Measurements from ENCODE around the gene LYL1.

LYL1 gene

DNA sequence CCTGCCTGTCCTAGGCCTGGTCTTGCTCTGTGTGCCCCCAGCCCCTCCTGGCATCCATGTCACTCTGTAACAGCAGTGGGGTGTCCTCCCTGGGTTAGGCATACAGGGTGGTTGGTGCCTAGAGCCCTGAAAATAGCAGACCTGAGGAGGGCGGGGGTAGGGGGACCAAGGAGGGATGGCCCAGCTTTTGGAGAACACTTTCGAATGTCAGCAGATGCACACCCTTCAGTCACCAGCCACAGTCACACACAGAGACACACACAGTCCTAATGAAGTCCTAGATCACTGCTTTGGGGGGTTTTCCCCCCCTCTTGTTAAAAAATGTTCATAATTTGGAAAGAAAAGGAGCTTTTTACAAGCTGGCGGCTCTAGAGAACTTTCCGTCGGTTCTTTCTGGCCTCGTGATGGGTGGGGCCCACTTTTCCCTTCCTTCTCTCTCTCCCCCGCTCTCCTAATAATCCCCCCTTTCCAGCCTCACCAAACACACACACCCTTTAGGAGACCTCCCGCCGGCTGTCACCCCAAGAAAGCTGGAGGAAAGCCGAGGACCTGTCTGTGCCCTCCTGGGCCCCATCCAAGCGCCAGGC is 47.9 kb downstream of the LYL1 start:
- no peak for DNase-seq

DNA sequence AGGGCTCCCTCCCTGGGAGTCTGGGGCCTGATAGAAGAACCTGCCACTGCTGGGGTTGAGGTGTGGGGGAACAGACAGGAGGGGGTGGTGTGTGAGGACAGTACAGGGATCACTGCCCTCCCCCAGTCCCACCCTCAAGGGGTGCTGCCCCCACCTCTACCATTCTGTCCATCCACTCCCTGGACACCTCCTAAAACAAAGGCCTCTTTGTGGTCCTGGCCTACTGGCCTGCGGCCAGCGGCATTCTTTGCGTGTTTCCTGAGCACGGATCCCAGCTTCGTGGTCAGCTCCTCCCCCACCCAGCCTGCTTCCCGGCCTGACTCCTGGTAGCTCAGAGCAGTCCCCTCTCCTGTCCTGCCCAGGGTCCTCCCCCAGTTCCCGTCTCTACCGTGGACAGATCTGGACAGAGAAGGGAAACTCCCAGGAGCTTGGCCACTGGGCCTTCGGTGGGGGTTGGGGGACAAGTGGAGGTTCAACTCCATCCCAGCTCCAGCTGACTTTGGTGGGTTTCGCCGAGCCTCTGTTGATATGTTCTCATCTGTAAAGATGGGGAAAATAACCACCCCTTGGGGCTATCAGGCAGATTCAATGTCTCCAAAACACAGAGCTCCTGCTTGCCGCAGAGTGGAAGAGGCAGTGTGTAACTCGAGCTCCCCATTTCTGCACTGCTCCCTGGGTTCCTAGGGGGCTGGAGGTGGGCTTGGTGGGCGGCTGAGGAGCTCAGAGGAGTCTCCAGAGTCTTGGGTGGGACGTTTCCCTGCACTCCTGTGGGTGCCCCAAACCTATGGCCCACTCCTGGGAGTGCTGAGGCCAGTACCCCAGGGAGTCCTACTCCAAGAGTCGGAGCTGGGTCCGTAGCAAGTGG is 48.7 kb downstream of the LYL1 start:
- no peak for DNase-seq

DNA sequence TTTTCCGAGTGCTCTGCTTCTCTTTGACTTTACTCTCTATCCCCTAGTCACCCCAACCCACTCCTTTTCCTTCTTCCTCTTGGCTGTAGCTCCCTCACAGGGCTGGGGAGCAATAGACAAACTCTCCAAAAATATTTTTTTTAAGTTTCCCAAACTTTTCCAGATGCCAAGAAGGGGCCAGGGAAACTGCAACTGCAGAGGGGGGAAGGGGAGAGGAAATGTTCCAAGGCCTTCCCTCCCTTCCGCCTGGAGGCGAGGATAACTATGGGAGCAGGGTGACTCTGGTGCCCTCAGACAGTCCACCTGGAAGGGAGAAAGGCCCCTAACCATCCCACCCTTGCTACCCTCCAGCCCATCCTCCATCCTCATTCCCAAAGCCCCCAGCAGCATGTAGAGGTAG is 49.4 kb downstream of the LYL1 start:
- no peak for DNase-seq

DNA sequence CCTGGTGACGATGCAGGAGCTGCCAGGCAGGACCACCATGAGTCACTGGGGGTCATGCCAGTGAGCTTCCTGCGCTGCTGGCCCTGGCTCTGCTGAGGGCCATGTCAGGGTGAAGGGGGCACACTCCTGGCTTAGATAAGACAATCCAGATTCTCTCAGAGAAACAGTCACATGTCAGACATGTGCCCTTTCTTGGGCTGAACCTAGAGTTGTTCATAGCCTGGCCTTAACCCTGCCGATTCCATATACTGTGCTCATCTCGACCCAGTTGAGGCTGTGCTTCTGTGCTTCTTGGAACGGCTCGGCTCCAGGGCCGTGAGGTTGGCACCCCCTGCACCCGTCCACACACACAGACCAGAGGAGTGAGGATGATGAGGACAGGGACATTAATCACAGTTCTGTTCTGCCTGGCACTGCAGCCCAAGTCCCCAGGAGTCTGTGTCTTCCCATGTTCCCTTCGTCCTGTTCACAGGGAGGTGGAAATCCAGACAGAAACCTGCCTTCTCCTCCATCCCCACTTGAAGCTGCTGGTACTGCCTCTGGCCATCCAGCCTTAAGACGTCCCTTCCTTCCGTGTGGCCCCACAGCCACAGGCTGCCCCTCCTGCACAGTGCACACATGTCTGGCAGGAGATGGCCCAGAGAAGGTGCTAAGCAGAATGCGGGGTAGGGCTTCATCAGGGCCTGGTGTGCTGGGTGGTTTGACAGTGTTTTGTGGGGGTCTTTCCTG is 50.0 kb downstream of the LYL1 start:
- DNase-seq = no peak

DNA sequence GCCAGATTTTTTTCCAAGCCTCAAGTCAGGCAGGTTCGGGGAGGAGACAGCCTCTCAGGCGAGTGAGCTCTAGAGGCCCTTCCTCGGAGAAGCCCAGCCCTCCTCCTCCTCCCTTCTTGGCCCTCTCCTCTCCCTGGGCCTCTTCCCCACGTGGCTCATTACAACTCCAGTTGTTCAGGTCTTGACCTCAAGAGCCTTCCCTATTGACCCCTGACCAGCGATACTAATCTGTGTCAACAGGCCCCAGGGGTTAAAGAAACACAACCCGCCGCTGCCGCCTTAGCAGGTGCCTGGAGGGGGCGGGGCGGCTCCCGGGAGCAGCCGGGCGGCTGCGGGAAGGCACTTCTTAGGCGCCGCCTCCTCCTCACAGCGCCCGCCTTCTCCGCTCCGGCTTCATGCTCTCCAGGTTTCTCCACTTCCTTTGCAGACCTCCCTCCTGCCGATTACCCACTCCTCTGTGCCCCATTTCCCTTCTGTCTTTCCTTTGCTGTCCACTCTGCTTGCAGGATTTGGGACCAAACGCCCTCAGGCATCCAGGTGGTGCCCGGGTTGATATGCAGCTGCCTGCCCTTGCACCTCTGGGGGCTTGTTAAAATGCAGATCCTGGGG is 51.0 kb downstream of the LYL1 start:
- DNase-seq = no peak

DNA sequence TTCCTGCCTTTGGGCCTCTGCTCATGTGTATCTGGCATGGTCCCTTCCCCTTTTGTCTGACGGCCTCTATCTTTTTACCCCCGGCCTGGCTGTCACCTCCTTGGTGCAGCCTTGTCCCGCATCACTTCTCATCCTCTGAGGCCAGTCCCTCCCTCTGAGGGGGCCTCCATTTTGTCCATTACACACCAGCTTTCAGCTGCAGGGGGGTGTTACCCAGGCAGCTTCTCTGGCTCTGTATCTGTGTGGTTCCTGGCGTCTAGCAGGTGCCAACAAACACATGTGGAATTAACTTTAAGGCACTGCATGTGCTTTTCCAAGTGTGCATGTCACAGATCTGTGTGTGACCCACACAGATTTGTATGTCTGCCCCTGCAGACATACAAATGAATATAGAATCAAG is 52.4 kb downstream of the LYL1 start:
- no peak for DNase-seq
